IMR-90 (cell line): Measurements from ENCODE around the gene CTBP2. TPM values are rescaled to one million over a fixed set of nuclear protein-coding genes. Genes with fewer than 3 reads are reported as not detected.
A peak's percentile ranks its signal among the peaks of the same experiment; 100 is the strongest.

Experiments used
- ATAC-seq: fragments of 200-7000 bp; cut with Tn5 transposase; 2 replicates; pipeline ENCODE4 v1.9.1; 2020; ENCODE audit warnings: low read depth, mild to moderate bottlenecking, moderate library complexity
- BruUV-seq: library from RNA; stranded (reverse); fragments of 400-500 nt; replicated peaks from 2 replicates; lab custom pipeline; 2021; lab: Mats Ljungman, UMichigan
- CTCF ChIA-PET: fragments of 300-600 bp; formaldehyde crosslinking; extraction: SDS; loops from one replicate; lab custom pipeline; 2021; ENCODE audit warnings: antibody characterized with exemption; lab: Yijun Ruan, JAX
- POLR2A ChIA-PET: fragments of 300-600 bp; sonication (Branson Sonifier 250); formaldehyde crosslinking; loops from one replicate; lab custom pipeline; 2022; ENCODE audit warnings: antibody characterized with exemption; ENCODE audit not compliant: unreplicated experiment; lab: Charles Lee
- DNase-seq: peaks from one replicate; pipeline ENCODE4 v3.0.0; 2013
- H2AFZ ChIP-seq: replicated peaks from 2 replicates; pipeline ENCODE3; 2013; ENCODE audit warnings: low read length, mild to moderate bottlenecking; ENCODE audit not compliant: poor library complexity
- H2AK5ac ChIP-seq: 2 replicates; pipeline ENCODE4 v1.6.1; 2013; ENCODE audit warnings: low read depth, low read length, inconsistent platforms
- H2AK9ac ChIP-seq: replicated peaks from 2 replicates; pipeline ENCODE3; 2013; ENCODE audit warnings: mild to moderate bottlenecking, low read depth, low read length, moderate library complexity; ENCODE audit not compliant: poor library complexity
- H2BK120ac ChIP-seq: 2 replicates; pipeline ENCODE4 v1.6.1; 2013; ENCODE audit warnings: low read depth, low read length, inconsistent platforms
- H2BK15ac ChIP-seq: 3 replicates; pipeline ENCODE4 v1.6.1; 2013; ENCODE audit warnings: low read depth, low read length, inconsistent platforms
- H2BK20ac ChIP-seq: 2 replicates; pipeline ENCODE4 v1.6.1; 2013; ENCODE audit warnings: low read depth, mild to moderate bottlenecking, inconsistent platforms, low read length, moderate library complexity
- H2BK5ac ChIP-seq: 2 replicates; pipeline ENCODE4 v1.6.1; 2013; ENCODE audit warnings: mild to moderate bottlenecking, low read depth, low read length, inconsistent platforms; ENCODE audit not compliant: poor library complexity, severe bottlenecking
- H3K14ac ChIP-seq: replicated peaks from 2 replicates; pipeline ENCODE4 v1.6.1; 2013; ENCODE audit warnings: low read depth, low read length, inconsistent platforms
- H3K18ac ChIP-seq: 2 replicates; pipeline ENCODE4 v1.6.1; 2013; ENCODE audit warnings: low read depth, low read length, control low read depth
- H3K23ac ChIP-seq: 2 replicates; pipeline ENCODE4 v1.6.1; 2013; ENCODE audit warnings: low read depth, low read length, inconsistent platforms
- H3K27ac ChIP-seq: 2 replicates; pipeline ENCODE4 v1.5.1; 2013; ENCODE audit warnings: mild to moderate bottlenecking, control low read depth, low read length; ENCODE audit not compliant: insufficient read depth
- H3K27me3 ChIP-seq: 2 replicates; pipeline ENCODE4 v1.6.1; 2013; ENCODE audit warnings: low read length; ENCODE audit not compliant: control insufficient read depth, insufficient read depth
- H3K36me3 ChIP-seq: 2 replicates; pipeline ENCODE4 v1.6.1; 2013; ENCODE audit warnings: low read length, mixed read lengths; ENCODE audit not compliant: control insufficient read depth, insufficient read depth
- H3K4ac ChIP-seq: 2 replicates; pipeline ENCODE4 v1.6.1; 2013; ENCODE audit warnings: low read depth, low read length, inconsistent platforms
- H3K4me1 ChIP-seq: 2 replicates; pipeline ENCODE4 v1.6.1; 2013; ENCODE audit warnings: low read length, mixed read lengths; ENCODE audit not compliant: control insufficient read depth, insufficient read depth
- H3K4me2 ChIP-seq: 2 replicates; pipeline ENCODE4 v1.6.1; 2013; ENCODE audit warnings: low read depth, mild to moderate bottlenecking, control low read depth, low read length, moderate library complexity
- H3K4me3 ChIP-seq: 2 replicates; pipeline ENCODE4 v1.5.1; 2013; ENCODE audit warnings: low read depth, mild to moderate bottlenecking, control low read depth, low read length, moderate library complexity; ENCODE audit not compliant: insufficient read depth
- H3K56ac ChIP-seq: 2 replicates; pipeline ENCODE4 v1.6.1; 2013; ENCODE audit warnings: low read length, inconsistent platforms; ENCODE audit not compliant: insufficient read depth; ENCODE audit errors: extremely low read depth
- H3K79me1 ChIP-seq, 2 experiments: 2 replicates each; pipeline ENCODE4 v1.6.1; 2013; ENCODE audit warnings: low read length in 2 of 2, inconsistent platforms in 1 of 2, low read depth in 1 of 2
- H3K9ac ChIP-seq: 2 replicates; pipeline ENCODE4 v1.6.1; 2013; ENCODE audit warnings: low read depth, low read length, control low read depth
- H3K9me1 ChIP-seq: 2 replicates; pipeline ENCODE4 v1.6.1; 2013; ENCODE audit warnings: low read length, inconsistent platforms; ENCODE audit not compliant: insufficient read depth
- H3K9me3 ChIP-seq: 2 replicates; pipeline ENCODE4 v1.6.1; 2013; ENCODE audit warnings: low read length; ENCODE audit not compliant: control insufficient read depth, insufficient read depth
- H4K20me1 ChIP-seq: 2 replicates; pipeline ENCODE4 v1.6.1; 2013; ENCODE audit warnings: low read length, inconsistent platforms; ENCODE audit not compliant: insufficient read depth
- H4K5ac ChIP-seq: 2 replicates; pipeline ENCODE4 v1.6.1; 2013; ENCODE audit warnings: mild to moderate bottlenecking, low read depth, low read length, control low read depth
- H4K8ac ChIP-seq, 2 experiments: 2 replicates each; pipeline ENCODE4 v1.6.1; 2013; ENCODE audit warnings: low read depth in 2 of 2, low read length in 2 of 2, control low read depth in 1 of 2, inconsistent platforms in 1 of 2
- H4K91ac ChIP-seq: 2 replicates; pipeline ENCODE4 v1.6.1; 2013; ENCODE audit warnings: low read depth, low read length, inconsistent platforms; ENCODE audit not compliant: insufficient read depth
- CEBPB ChIP-seq: IDR thresholded peaks from 2 replicates; pipeline ENCODE4 v1.6.1; 2012; ENCODE audit warnings: low read depth, low read length, improper control_type of control experiment
- FOS ChIP-seq: fragments of 150-350 bp; IDR thresholded peaks from 2 replicates; pipeline ENCODE4 v1.6.1; 2016; ENCODE audit warnings: low read depth, low read length
- RAD21 ChIP-seq: IDR thresholded peaks from 2 replicates; pipeline ENCODE4 v1.6.1; 2012; ENCODE audit warnings: low read length, improper control_type of control experiment
- RCOR1 ChIP-seq: IDR thresholded peaks from 2 replicates; pipeline ENCODE4 v1.6.1; 2012; ENCODE audit warnings: mild to moderate bottlenecking, low read length, improper control_type of control experiment; ENCODE audit not compliant: insufficient replicate concordance
- WGBS, 2 experiments: methylation state at CpG; one replicate each; pipeline versions ENCODE4 v1.1.5 to v1.1.7; 2013; ENCODE audit warnings: missing lambda C conversion rate in 2 of 2; ENCODE audit not compliant: insufficient read length in 1 of 2; ENCODE audit errors: extremely low coverage in 2 of 2; 5-methylcytosine and 5-hydroxymethylcytosine counted together
- dilution Hi-C: fragments of 300-500 bp; cut with HindIII; formaldehyde crosslinking; loops from one replicate; pipeline ENCODE4 v1.14.3; 2018; ENCODE audit warnings: low sequenced_read_pairs; ENCODE audit not compliant: unreplicated experiment
- in situ Hi-C: fragments of 300-500 bp; cut with MboI; formaldehyde crosslinking; loops from 3 replicates; pipeline ENCODE4 v1.14.3; 2019; ENCODE audit warnings: low sequenced_read_pairs, inconsistent platforms, mixed read lengths
- intact Hi-C: fragments of 100-400 bp; cut with micrococcal nuclease; formaldehyde crosslinking; loops from 2 replicates; pipeline ENCODE4 v1.10.0; 2022
- polyA plus RNA-seq, 3 experiments: library from polyadenylated mRNA; depleted of rRNA; stranded (reverse); fragments of >200 nt; gene quantifications; 2 replicates each; pipeline ENCODE4 v1.2.3, GENCODE V29; 2012; ENCODE audit warnings: low replicate concordance in 1 of 3
- total RNA-seq: library from RNA; depleted of rRNA; stranded (reverse); fragments of >200 nt; gene quantifications from 2 replicates; pipeline ENCODE4 v1.2.3, GENCODE V29; 2012
- TF ChIP-seq, protein P1 (sequence below): fragments of 150-350 bp; IDR thresholded peaks from 2 replicates; pipeline ENCODE4 v1.6.1; 2016; ENCODE audit warnings: low read depth, mild to moderate bottlenecking, low read length, moderate library complexity, borderline replicate concordance
- TF ChIP-seq, protein P2 (sequence below): fragments of 150-350 bp; IDR thresholded peaks from 2 replicates; pipeline ENCODE4 v1.6.1; 2017; ENCODE audit warnings: mild to moderate bottlenecking, antibody characterized with exemption, low read length, low read depth

Gene CTBP2
- total and polyA plus RNA-seq, 2 of the 4 experiments (the other 2 are of a cell fraction), result 81.0 to 86.6 TPM

DNA sequence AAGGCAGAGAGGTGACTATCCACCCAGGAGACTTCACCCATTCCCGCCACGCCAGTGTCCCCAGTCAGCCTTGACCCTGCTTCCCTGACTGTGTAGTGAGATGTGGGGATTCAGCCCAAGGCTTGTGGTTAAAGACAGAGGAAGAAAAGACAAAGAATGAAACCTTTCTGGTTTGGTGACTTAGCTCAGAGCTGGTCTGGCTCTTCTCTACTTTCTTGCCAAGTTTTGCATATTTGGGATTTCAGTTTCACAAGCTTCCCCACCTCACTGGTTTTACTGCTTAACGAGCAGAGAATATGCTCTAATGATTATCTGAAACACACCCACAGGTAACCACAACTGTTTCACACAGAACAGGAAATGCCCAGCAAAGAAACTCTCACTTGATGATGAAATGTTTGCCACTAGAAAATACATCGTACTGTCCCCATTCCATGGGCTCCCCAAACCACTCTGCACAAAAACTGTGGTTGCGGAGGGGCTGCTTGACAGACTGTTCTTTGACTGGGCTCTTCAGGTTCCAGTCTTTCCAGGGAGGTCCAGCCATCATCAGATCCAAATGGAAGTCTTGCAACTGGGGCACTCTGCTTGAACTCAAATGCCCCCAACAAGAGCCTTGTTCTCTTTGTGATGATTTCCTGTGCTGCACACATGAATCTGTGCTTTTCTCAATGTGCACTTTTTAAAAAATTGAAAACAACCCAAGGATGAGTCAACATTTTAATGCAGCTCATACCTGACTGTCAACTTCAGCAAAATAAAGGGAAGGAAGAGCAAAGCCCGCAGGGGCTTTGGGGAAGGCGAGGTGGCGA is 95.5 kb downstream of the CTBP2 start:
- H3K4me3 ChIP-seq, result no peak overlapping the region
- no peak overlapping the region; the same call in 1 of the 2 replicates for H3K14ac ChIP-seq
- no TSS peak for BruUV-seq
- no peak overlapping the region for H4K5ac ChIP-seq
- H2BK15ac ChIP-seq, result no peak overlapping the region
- ChIA-PET POLR2A (no interaction called here), CTCF (no interaction called here)
- H3K9ac ChIP-seq, result 0 out of 2 replicates have a peak overlapping the region, but pooled peaks have one; percentile 18
- 80% methylated on average over 1 of the region's 8 CpGs; no CpG with 5 or more reads in 1 of the 2 experiments for whole genome bisulfite sequencing, 2 experiments
- no peaks in the 10 kb centered on the region for H3K9me3 ChIP-seq
- H2BK20ac ChIP-seq, result no peak overlapping the region
- H4K20me1 ChIP-seq, result peaks cover 86% of the 10 kb centered on the region
- H3K56ac ChIP-seq, result no peak overlapping the region
- H3K4me2 ChIP-seq, result no peak overlapping the region; the same call in 1 of the 2 replicates
- H3K27me3 ChIP-seq, result no peaks in the 10 kb centered on the region
- no peak overlapping the region for H4K91ac ChIP-seq
- H3K27ac ChIP-seq, result peak overlapping the region; percentile 81; the same call in 1 of the 2 replicates
- H2AK9ac ChIP-seq, result peak overlapping the region; percentile 37
- no peak overlapping the region for H2AFZ ChIP-seq
- peaks cover 30% of the 10 kb centered on the region for H3K4me1 ChIP-seq
- no peak overlapping the region for H3K23ac ChIP-seq
- peak; percentile 49 for DNase-seq
- peaks cover 11% of the 10 kb centered on the region for H3K36me3 ChIP-seq
- TF ChIP-seq, protein P1, sequence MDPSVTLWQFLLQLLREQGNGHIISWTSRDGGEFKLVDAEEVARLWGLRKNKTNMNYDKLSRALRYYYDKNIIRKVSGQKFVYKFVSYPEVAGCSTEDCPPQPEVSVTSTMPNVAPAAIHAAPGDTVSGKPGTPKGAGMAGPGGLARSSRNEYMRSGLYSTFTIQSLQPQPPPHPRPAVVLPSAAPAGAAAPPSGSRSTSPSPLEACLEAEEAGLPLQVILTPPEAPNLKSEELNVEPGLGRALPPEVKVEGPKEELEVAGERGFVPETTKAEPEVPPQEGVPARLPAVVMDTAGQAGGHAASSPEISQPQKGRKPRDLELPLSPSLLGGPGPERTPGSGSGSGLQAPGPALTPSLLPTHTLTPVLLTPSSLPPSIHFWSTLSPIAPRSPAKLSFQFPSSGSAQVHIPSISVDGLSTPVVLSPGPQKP, result no peak
- TF ChIP-seq CEBPB (0 out of 2 replicates have a peak, but pooled peaks have one; percentile 30), FOS (no peak), RAD21 (no peak), RCOR1 (no peak)
- TF ChIP-seq, protein P2, sequence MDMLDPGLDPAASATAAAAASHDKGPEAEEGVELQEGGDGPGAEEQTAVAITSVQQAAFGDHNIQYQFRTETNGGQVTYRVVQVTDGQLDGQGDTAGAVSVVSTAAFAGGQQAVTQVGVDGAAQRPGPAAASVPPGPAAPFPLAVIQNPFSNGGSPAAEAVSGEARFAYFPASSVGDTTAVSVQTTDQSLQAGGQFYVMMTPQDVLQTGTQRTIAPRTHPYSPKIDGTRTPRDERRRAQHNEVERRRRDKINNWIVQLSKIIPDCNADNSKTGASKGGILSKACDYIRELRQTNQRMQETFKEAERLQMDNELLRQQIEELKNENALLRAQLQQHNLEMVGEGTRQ, result no peak
- no peak overlapping the region for H3K4ac ChIP-seq
- H2AK5ac ChIP-seq, result peak overlapping the region; percentile 10; the same call in 1 of the 2 replicates
- in situ Hi-C loops, result no loop called here
- ATAC-seq, result peak; percentile 6; the same call in 1 of the 2 replicates
- no peak overlapping the region for H2BK5ac ChIP-seq
- dilution Hi-C loops, result no loop called here
- no peak overlapping the region for H4K8ac ChIP-seq
- intact Hi-C loops, result loop anchor here (10.0 kb wide), 1 partner anchor 150 kb away; no protein-coding TSS in a partner anchor
- H3K18ac ChIP-seq, result no peak overlapping the region
- H3K9me1 ChIP-seq, result peaks cover 27% of the 10 kb centered on the region
- no peak overlapping the region for H2BK120ac ChIP-seq
- peaks cover 41 to 92% of the 10 kb centered on the region in 2 experiments for H3K79me1 ChIP-seq
